ENCODE results near the gene DYNLT1.
"Not testable (repeated sequence)": the region's sequence is repeated elsewhere in the genome, so short reads cannot be mapped to it uniquely, and the experiment has no call there.

Gene DYNLT1

GRCh38 chr6:158644231-158645063 lies at the start of gene DYNLT1:
DYNLT1 (minus strand) TSS chr6:158644743; CDS start chr6:158644708, 35 bp downstream.
- peak; percentile 95 to 97 for DNase-seq

DNA sequence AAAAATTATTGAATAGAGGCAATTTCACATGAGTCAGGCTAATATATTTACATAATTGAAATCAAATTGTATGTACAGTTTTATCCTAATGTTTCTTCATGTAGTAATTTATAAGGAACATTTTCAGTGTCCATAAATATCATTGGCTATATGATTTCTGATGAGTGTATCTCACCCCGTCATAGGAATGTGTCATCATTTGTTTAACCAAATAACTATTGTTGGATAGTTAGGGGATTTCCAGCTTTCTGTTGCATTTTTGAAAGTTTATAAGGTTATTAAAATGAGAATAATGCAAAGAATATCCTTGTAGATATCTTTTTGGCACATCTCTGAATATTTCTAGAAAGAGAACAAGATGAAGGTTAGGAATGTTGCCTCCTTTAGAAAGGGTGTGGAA lies 44.3 kb upstream of the DYNLT1 start:
- DNase-seq = no peak

GRCh38 chr6:158687506-158687905 lies 43.0 kb upstream of the DYNLT1 start:
- DNase-seq = no peak

DNA sequence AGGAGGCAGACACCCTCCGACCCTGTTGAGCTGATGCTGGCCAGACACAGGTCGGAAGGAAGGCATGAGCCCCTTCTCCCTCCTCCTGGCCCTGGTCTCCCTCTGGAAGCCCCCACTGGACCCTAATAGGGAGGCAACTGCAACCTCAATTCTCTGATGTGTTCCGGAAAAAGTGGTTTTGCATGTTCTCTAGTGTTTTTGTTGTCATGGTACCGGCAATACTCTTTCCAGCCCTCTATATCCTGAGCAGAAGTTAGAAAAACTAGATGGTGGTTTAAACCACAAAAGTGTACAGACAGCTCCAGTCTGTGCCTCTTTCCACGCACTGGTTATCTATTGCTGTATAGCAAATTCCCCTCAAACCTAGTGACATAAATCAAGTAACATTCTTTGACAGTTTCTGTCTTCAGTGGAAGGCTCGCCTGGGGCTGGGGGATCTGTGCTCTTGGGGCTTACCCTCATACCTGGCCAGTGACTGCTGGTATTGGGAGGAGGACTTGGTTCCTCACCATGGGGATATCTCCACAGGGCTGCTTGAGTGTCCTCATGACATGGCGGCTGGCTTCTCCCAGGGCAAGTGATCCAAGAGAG lies 42.3 kb upstream of the DYNLT1 start:
- no peak for DNase-seq

DNA sequence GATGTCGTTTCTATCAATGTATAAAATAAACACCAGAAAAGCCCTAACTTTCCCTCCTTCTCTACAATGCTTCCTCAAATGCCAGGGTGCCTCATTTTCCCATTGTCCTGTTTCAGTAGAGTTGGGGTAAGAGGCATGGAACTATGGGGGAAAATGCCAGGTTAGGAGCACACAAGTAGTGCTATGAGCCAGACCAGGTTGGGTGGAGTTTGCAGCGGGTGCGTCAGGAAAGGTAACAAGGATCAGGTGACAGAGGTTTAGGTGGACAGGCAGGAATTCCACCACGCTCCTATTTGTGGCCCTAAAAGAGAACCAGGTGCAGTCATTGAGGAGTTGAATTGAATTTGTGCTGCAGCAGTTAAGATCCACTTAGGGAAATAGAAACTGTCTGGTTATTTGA lies 41.8 kb upstream of the DYNLT1 start:
- DNase-seq = no peak

- no peak for DNase-seq
Measured at GRCh38 chr6:158684745-158685324, 40.3 kb upstream of the DYNLT1 start.

DNA sequence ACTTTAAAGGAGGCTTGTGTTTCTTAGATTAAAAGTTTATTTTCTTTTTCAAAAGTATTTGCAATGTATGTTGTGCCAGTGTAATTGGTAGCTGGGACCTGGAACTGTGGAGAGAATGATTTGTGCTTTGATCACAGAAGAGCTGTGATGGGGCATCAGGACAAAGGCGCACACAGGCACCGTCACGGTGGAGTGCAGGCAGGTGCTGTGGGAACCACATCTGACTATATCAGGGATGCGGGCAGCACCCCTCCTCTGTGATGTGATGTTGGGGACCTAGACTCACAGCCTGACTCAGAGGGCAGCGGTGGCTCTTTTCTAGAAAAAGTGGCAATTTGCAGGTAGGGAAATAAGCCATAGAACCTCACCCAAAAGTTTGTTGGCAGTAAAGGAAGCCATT lies 39.8 kb upstream of the DYNLT1 start:
- DNase-seq = no peak

GRCh38 chr6:158680481-158680880 lies 35.9 kb upstream of the DYNLT1 start:
- DNase-seq = no peak

GRCh38 chr6:158680015-158680414 lies 35.5 kb upstream of the DYNLT1 start:
- no peak for DNase-seq

DNA sequence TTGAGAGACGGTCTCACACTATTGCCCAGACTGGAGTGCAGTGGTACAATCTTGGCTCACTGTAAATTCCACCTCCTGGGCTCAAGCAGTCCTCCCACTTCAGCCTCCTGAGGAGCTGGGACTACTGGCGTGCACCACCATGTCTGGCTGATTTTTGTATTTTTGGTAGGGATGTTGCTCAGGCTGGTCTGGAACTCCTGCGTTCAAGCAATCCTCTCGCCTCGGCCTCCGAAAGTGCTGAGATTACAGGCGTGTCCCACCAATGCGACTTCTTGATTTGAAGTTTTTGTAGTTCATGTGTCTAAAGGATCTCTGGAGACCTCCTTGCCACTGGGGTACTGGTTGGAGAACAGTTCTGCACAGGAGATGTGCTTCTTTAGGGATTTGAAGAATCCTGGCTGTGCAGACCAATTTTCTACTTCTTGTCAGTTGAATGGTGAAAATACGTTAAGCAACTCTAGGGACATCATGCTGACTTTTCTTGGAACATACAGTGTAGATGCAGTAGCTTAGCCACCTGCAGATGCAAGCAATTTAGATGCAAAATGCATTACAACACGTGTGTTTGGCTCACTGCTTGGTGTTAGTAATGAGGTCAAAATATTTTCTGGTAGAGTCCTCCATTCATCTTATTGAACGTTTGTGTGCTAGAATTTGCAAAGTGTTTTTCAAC lies 33.5 kb upstream of the DYNLT1 start:
- no peak for DNase-seq

DNA sequence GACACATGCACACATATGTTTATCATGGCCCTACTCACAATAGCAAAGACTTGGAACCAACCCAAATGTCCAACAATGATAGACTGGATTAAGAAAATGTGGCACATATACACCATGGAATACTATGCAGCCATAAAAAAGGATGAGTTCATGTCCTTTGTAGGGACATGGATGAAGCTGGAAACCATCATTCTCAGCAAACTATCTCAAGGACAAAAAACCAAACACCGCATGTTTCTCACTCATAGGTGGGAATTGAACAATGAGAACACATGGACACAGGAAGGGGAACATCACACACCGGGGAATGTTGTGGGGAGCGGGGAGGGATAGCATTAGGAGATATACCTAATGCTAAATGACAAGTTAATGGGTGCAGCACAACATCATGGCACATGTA lies 32.6 kb upstream of the DYNLT1 start:
- not testable (repeated sequence) for DNase-seq

DNA sequence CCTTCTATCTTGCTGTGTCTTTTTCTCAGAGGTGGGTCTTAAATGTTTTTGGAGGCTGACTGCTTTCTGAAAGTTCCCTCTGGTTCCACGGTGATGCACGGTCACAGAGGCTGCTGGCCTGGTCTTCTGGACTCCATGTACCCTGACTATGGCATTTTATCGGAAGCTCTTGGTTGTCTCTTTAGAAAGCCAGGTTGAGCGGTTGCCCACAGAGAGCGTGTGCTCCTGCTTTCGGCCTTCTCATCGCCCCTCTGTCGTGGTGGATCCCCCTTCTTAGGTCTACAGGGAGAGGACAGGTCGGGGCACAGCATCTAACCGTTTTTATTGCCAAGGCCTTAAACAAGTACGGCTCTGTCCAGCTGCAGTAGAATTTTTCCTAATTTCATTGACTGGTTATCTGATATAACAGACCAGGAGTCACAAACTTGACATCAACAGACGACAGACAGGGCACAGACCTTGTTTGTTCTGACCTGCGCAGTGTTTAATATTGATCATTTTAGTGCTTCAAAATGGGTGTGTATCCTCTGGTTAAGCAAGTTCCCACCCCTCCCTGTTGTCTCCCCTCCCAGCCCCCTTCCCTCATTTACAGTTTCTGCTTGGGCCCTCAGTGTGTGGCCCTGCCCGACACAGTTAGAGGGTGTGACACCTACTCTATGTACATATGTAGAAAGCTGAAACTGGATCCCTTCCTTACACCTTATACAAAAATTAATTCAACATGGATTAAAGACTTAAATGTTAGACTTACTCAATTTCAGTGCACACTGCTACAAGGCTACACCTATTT lies 30.0 kb upstream of the DYNLT1 start:
- DNase-seq = no peak

DNA sequence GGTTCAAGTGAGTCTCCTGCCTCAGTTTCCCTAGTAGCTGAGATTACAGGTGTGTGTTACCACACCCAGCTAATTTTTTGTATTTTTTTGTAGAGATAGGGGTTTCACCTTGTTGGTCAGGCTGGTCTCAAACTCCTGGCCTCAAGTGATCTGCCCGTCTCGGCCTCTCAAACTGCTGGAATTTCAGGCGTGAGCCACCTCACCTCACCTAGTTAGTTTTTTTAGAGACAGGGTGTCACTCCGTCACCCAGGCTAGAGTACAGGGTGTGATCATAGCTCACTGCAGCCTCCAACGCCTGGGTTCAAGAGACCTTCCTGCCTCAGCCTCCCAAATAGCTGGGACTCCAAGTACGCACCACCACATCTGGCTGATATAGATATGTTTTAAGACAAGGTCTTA lies 28.2 kb upstream of the DYNLT1 start:
- DNase-seq = no peak

DNA sequence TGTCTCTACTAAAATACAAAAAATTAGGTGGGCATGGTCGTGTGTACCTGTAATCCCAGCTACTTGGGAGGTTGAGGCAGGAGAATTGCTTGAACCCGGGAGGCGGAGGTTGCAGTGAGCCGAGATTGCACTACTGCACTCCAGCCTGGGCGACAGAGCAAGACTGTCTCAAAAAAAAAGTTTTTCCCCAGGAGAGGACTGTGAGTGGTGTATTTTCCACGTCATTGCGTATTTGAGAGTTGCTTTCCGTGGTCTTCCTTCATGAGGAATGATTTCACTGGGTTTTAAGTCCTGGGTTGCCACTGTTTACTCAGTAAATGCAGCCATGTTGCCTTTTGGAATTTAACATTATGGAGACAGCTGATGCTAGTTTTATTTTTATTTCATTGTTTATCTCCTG lies 27.6 kb upstream of the DYNLT1 start:
- not testable (repeated sequence) for DNase-seq

- DNase-seq = no peak
Measured at GRCh38 chr6:158669145-158670035, 24.8 kb upstream of the DYNLT1 start.

GRCh38 chr6:158668707-158669103 lies 24.2 kb upstream of the DYNLT1 start:
- no peak for DNase-seq

- DNase-seq = no peak
Measured at GRCh38 chr6:158667360-158667981, 22.9 kb upstream of the DYNLT1 start.

DNA sequence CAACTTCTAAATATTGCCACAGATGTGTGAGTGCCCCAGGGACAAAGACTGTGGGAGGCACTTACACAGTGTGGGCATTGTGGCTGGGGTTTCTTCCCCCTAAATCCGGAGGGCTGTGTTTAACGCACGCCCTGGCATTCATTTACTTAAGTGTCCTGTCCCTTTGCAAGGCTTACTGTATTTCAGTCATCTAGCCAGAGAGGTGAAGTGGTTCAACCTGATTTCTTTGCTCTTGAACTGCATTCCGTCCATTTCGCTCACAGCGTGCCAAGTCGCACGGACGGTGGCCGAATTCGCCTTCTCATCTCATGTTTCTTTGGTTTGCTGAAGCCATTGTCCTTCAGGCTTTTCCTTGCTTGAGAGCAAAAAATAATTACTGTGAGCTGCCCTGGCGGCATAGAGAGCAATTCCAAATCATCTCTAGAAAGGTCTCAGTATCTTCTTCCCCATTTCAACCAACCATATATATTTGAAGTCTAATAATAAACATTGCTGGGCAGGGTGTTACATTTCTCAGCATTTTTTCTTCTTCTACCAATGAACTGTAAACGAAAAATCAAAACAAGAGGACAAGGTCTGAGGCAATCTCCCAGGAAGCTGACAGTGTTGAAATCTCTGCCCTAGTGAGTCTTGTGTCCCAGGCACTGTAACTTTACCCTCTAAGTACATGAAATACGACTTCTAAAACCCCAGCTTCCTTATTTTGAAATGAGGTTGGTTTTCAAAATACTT lies 22.3 kb upstream of the DYNLT1 start:
- DNase-seq = no peak

DNA sequence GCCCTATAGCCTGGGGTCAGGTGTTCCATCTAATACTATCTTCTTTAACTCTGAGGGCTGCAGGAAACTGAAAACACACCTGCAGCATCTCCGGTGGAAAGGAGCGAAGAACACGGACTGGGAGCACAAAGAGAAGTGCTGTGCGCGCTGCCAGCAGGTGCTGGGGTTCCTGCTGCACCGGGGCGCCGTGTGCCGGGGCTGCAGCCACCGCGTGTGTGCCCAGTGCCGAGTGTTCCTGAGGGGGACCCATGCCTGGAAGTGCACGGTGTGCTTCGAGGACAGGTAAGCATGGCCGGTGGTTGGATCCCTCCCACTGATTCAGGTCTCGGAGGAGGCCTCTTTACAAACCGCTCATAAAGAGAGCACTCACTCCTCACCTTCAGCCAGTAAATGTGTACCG lies 20.8 kb upstream of the DYNLT1 start:
- no peak for DNase-seq

GRCh38 chr6:158663625-158664165 lies 19.2 kb upstream of the DYNLT1 start:
- DNase-seq = peak in 1 of 2 experiments; percentile 38
